Cardiac muscle cell (in vitro differentiated cells and primary cell): ENCODE measurements around the gene HES5. TPM values are rescaled to one million over a fixed set of nuclear protein-coding genes. Genes with fewer than 3 reads are reported as not detected.
"Not testable (repeated sequence)": the region's sequence is repeated elsewhere in the genome, so short reads cannot be mapped to it uniquely, and the experiment has no call there.

Source experiments
- DNase-seq, 2 donors: peaks; one replicate each; pipeline versions ENCODE4 v3.0.0 to v3.0.0-alpha.2; 2010 to 2017; ENCODE audit warnings: low read depth in 1 of 2, low spot score in 1 of 2
- H3K27ac ChIP-seq: fragments of 200-600 bp; sonication (generic); 2 replicates; pipeline ENCODE4 v1.5.1; 2016
- H3K27me3 ChIP-seq: fragments of 200-600 bp; sonication (generic); 2 replicates; pipeline ENCODE4 v1.6.0; 2016; ENCODE audit warnings: control low read depth
- H3K36me3 ChIP-seq: fragments of 200-600 bp; sonication (generic); 2 replicates; pipeline ENCODE4 v1.5.1; 2016; ENCODE audit warnings: control low read depth
- H3K4me1 ChIP-seq: fragments of 200-600 bp; sonication (generic); 2 replicates; pipeline ENCODE4 v1.8.1; 2017; ENCODE audit warnings: low read depth, mild to moderate bottlenecking, mixed run types
- H3K4me3 ChIP-seq: fragments of 200-600 bp; sonication (generic); 2 replicates; pipeline ENCODE4 v1.5.1; 2016; ENCODE audit warnings: mild to moderate bottlenecking
- H3K9me3 ChIP-seq: fragments of 200-600 bp; sonication (generic); 2 replicates; pipeline ENCODE4 v1.5.1; 2017; ENCODE audit warnings: low read depth, mild to moderate bottlenecking, control low read depth
- polyA plus RNA-seq: library from polyadenylated mRNA; unstranded; fragments of >200 nt; fragmentation: Nextera tagmentation; extraction: Ambion mirVana; gene quantifications from 2 replicates; pipeline ENCODE4 v1.2.1, GENCODE V29; 2016
- total RNA-seq: library from RNA; depleted of rRNA; stranded (reverse); fragments of >200 nt; gene quantifications from 2 replicates; pipeline ENCODE4 v1.2.3, GENCODE V29; 2016
- TF ChIP-seq, protein P1 (sequence below): IDR thresholded peaks from 2 replicates; pipeline ENCODE4 v1.5.1; 2012; ENCODE audit warnings: low read depth, mild to moderate bottlenecking, low read length

The HES5 gene
- total RNA-seq (not detected in 2 replicates), polyA plus RNA-seq (not detected in 2 replicates)

- Histone ChIP-seq H3K4me1 (peaks cover 7% of the 10 kb centered on the region), H3K27me3 (peaks cover 80% of the 10 kb centered on the region), H3K27ac (no peak within 1 kb of the TSS), H3K9me3 (no peaks in the 10 kb centered on the region), H3K36me3 (no peaks in the 10 kb centered on the region), H3K4me3 (peak within 1 kb of the TSS; percentile 20)
- TF ChIP-seq, protein P1, sequence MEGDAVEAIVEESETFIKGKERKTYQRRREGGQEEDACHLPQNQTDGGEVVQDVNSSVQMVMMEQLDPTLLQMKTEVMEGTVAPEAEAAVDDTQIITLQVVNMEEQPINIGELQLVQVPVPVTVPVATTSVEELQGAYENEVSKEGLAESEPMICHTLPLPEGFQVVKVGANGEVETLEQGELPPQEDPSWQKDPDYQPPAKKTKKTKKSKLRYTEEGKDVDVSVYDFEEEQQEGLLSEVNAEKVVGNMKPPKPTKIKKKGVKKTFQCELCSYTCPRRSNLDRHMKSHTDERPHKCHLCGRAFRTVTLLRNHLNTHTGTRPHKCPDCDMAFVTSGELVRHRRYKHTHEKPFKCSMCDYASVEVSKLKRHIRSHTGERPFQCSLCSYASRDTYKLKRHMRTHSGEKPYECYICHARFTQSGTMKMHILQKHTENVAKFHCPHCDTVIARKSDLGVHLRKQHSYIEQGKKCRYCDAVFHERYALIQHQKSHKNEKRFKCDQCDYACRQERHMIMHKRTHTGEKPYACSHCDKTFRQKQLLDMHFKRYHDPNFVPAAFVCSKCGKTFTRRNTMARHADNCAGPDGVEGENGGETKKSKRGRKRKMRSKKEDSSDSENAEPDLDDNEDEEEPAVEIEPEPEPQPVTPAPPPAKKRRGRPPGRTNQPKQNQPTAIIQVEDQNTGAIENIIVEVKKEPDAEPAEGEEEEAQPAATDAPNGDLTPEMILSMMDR: no peak
- peak in 1 of 2 donors; percentile 70 for DNase-seq
Measured at GRCh38 chr1:2529784-2530512, at the start of gene HES5. Gene HES5 (minus strand): TSS chr1:2530263. CDS start chr1:2530164, 99 bp downstream.

DNA sequence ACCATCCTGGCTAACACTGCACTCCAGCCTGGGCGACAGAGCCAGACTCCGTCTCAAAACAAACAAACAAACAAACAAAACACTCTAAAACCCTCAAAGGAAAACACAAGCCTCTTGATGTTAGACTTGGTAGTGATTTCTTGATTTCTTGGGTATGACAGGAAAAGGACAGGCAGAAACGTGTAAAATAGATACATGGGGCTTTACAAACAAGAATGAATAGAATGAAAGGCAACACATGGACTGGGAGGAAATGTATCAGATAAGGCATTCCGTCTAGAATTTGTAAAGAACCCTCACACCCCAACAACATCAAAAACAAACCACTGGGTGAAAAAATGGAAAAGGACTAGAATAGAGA, 48.7 kb upstream of the HES5 start:
- no peak overlapping the region for H3K27ac ChIP-seq
- no peaks in the 10 kb centered on the region for H3K27me3 ChIP-seq
- no peak for DNase-seq
- no peaks in the 10 kb centered on the region for H3K4me1 ChIP-seq
- no peak overlapping the region for H3K4me3 ChIP-seq
- TF ChIP-seq, protein P1: no peak
- H3K9me3 ChIP-seq: no peaks in the 10 kb centered on the region
- no peaks in the 10 kb centered on the region for H3K36me3 ChIP-seq

DNA sequence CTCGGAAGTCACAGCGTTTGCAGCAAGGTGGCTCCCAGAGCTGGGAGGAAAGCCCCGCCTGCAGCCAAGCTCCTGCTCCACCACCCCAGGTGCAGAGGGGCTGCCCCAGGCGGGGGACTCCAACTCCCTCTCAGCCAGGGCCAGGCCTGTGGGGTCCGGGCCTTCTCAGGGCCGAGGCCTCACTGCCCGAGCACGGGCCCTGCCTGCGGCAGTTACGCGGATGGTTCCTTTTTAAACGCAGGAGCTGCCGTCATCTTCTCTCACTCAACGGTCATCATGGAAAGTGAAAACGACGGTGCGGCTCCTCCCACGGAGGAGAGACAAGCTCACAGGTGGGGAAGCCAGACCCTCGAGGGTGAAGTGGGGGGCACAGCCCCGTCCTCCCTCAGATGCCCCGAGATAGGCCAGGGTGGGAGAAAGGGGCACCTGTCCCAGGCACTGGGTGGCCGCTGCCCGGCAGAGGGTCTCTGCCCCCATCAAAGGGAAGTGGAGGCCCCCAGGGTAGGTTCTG, 47.6 kb upstream of the HES5 start:
- DNase-seq, H3K4me1 ChIP-seq, H3K9me3 ChIP-seq, H3K27ac ChIP-seq, H3K4me3 ChIP-seq, H3K36me3 ChIP-seq, H3K27me3 ChIP-seq: not testable (repeated sequence)

DNA sequence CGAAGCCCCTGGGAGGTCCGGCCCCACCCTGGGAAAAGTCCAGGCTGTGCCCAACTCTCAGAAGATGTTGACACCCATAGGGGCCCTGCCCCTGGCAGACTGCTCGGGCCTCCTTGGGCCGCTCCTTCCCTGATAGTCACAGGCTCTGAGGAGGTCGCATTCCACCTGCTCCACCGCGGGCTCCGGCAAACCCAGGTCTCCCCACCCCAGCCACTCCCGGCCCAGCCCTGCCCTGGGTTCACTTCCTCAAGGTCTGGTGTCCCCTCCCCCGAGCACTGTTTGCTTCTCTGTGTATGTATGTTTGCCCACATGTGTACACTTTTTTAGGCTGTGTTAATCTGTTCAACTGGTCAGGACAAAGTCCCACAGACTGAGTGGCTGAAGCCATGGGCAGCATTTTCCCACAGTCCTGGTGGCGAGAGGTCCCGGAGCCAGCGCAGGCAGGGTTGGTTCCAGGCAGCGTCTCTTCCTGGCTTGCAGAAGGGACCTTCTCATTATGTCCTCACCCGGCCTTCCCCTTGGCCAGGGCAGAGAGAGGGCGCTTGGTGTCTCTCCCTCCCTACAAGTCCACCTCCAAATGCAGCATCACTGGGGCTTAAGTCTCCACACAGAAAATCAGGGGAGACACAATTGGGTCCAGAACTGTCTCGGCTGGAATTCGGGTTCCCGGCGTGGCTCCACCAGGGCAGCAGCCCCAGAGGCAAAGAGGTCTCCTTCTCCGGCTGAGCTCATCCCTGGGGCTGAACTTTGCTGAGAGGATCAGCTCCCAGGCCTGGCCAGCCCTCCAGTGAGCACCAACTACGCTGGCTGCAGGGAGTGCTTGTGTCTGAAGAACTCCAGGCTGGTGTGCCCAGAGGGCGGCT, 46.0 kb upstream of the HES5 start:
- TF ChIP-seq, protein P1: no peak
- H3K27ac ChIP-seq: no peak overlapping the region
- H3K36me3 ChIP-seq: no peaks in the 10 kb centered on the region
- no peaks in the 10 kb centered on the region for H3K4me1 ChIP-seq
- H3K9me3 ChIP-seq: no peaks in the 10 kb centered on the region
- no peak overlapping the region for H3K4me3 ChIP-seq
- no peak for DNase-seq
- no peaks in the 10 kb centered on the region for H3K27me3 ChIP-seq

- TF ChIP-seq, protein P1: no peak
- DNase-seq: no peak
- H3K27ac ChIP-seq: no peak overlapping the region
- no peaks in the 10 kb centered on the region for H3K9me3 ChIP-seq
- no peaks in the 10 kb centered on the region for H3K27me3 ChIP-seq
- H3K4me1 ChIP-seq: no peaks in the 10 kb centered on the region
- no peak overlapping the region for H3K4me3 ChIP-seq
- H3K36me3 ChIP-seq: no peaks in the 10 kb centered on the region
Measured at GRCh38 chr1:2574350-2574749, 44.3 kb upstream of the HES5 start.
